Mesendoderm (in vitro differentiated cells): ENCODE results near the gene PITPNM3.

ENCODE experiments used
- DNase-seq: peaks from one replicate; pipeline ENCODE4 v3.0.0; 2013
- H2AK5ac ChIP-seq: 2 replicates; pipeline ENCODE4 v1.6.1; 2013; ENCODE audit warnings: low read length, inconsistent platforms
- H2BK120ac ChIP-seq: 2 replicates; pipeline ENCODE4 v1.6.1; 2013; ENCODE audit warnings: low read depth, mild to moderate bottlenecking, low read length, moderate library complexity, mixed read lengths
- H2BK15ac ChIP-seq: replicated peaks from 2 replicates; pipeline ENCODE4 v1.6.1; 2013; ENCODE audit warnings: low read depth, mild to moderate bottlenecking, moderate library complexity
- H2BK5ac ChIP-seq: 2 replicates; pipeline ENCODE4 v1.6.1; 2013; ENCODE audit warnings: low read length, inconsistent platforms
- H3K18ac ChIP-seq: 2 replicates; pipeline ENCODE4 v1.6.1; 2013; ENCODE audit warnings: mild to moderate bottlenecking, low read length, mixed read lengths
- H3K23ac ChIP-seq: one replicate; pipeline ENCODE4 v1.6.1; 2013; ENCODE audit warnings: low read length
- H3K27ac ChIP-seq: 2 replicates; pipeline ENCODE4 v1.5.1; 2013; ENCODE audit warnings: low read depth, mild to moderate bottlenecking, inconsistent platforms, low read length, moderate library complexity
- H3K27me3 ChIP-seq: 2 replicates; pipeline ENCODE4 v1.6.1; 2013; ENCODE audit warnings: low read length, control low read depth, mild to moderate bottlenecking, inconsistent platforms; ENCODE audit not compliant: insufficient read depth, poor library complexity
- H3K36me3 ChIP-seq: 2 replicates; pipeline ENCODE4 v1.6.1; 2013; ENCODE audit warnings: low read length, inconsistent platforms; ENCODE audit not compliant: control insufficient read depth, insufficient read depth
- H3K4ac ChIP-seq: one replicate; pipeline ENCODE4 v1.6.1; 2013; ENCODE audit warnings: low read depth, mild to moderate bottlenecking, low read length, moderate library complexity
- H3K4me1 ChIP-seq: 2 replicates; pipeline ENCODE4 v1.6.1; 2013; ENCODE audit warnings: low read depth, low read length, inconsistent platforms; ENCODE audit not compliant: control insufficient read depth
- H3K4me2 ChIP-seq: 2 replicates; pipeline ENCODE4 v1.6.1; 2013; ENCODE audit warnings: low read length
- H3K4me3 ChIP-seq: 2 replicates; pipeline ENCODE4 v1.5.1; 2013; ENCODE audit warnings: mild to moderate bottlenecking, low read length
- H3K56ac ChIP-seq: one replicate; pipeline ENCODE4 v1.6.1; 2013; ENCODE audit warnings: low read length
- H3K79me1 ChIP-seq: 2 replicates; pipeline ENCODE4 v1.6.1; 2013; ENCODE audit warnings: low read length, inconsistent platforms
- H3K79me2 ChIP-seq: 2 replicates; pipeline ENCODE4 v1.6.1; 2013; ENCODE audit warnings: mild to moderate bottlenecking, low read length; ENCODE audit not compliant: control insufficient read depth, insufficient read depth
- H3K9ac ChIP-seq: 2 replicates; pipeline ENCODE4 v1.6.1; 2013; ENCODE audit warnings: low read length, inconsistent platforms
- H4K5ac ChIP-seq: one replicate; pipeline ENCODE4 v1.6.1; 2013; ENCODE audit warnings: low read length
- H4K8ac ChIP-seq: one replicate; pipeline ENCODE4 v1.6.1; 2013; ENCODE audit warnings: low read depth, mild to moderate bottlenecking, control low read depth, low read length, moderate library complexity
- WGBS: extraction: QIAGEN DNeasy Blood & Tissue Kit; methylation state at CpG from one replicate; pipeline ENCODE4 v1.1.7; 2013; ENCODE audit warnings: low lambda C conversion rate, missing lambda C conversion rate; ENCODE audit not compliant: insufficient coverage; ENCODE audit errors: extremely low coverage; 5-methylcytosine and 5-hydroxymethylcytosine counted together

Gene PITPNM3

GRCh38 chr17:6467567-6467966, 88.8 kb downstream of the PITPNM3 start:
- no peaks in the 10 kb centered on the region for H3K36me3 ChIP-seq
- H4K8ac ChIP-seq: no peak overlapping the region
- H3K4me1 ChIP-seq: no peaks in the 10 kb centered on the region
- H3K9ac ChIP-seq: no peak overlapping the region
- H2BK15ac ChIP-seq: no peak overlapping the region
- H3K4me3 ChIP-seq: no peak overlapping the region
- no peak overlapping the region for H2AK5ac ChIP-seq
- H3K23ac ChIP-seq: no peak overlapping the region
- no peak overlapping the region for H3K27ac ChIP-seq
- H3K4me2 ChIP-seq: no peak overlapping the region
- H3K18ac ChIP-seq: no peak overlapping the region
- H3K79me2 ChIP-seq: no peaks in the 10 kb centered on the region
- WGBS: no CpG with 5 or more reads among the region's 1 CpG
- H2BK5ac ChIP-seq: no peak overlapping the region
- H3K4ac ChIP-seq: no peak overlapping the region
- H3K56ac ChIP-seq: no peak overlapping the region
- no peaks in the 10 kb centered on the region for H3K27me3 ChIP-seq
- no peak overlapping the region for H4K5ac ChIP-seq
- no peak for DNase-seq
- no peak overlapping the region for H2BK120ac ChIP-seq
- no peaks in the 10 kb centered on the region for H3K79me1 ChIP-seq

- no peak overlapping the region for H3K4me3 ChIP-seq
- no peak overlapping the region for H2AK5ac ChIP-seq
- no peak overlapping the region for H3K56ac ChIP-seq
- no peak overlapping the region for H3K18ac ChIP-seq
- DNase-seq: no peak
- H3K27ac ChIP-seq: no peak overlapping the region
- H3K79me2 ChIP-seq: no peaks in the 10 kb centered on the region
- H3K27me3 ChIP-seq: no peaks in the 10 kb centered on the region
- H2BK120ac ChIP-seq: no peak overlapping the region
- no peak overlapping the region for H2BK5ac ChIP-seq
- no peak overlapping the region for H3K9ac ChIP-seq
- H3K79me1 ChIP-seq: no peaks in the 10 kb centered on the region
- H3K4me2 ChIP-seq: no peak overlapping the region
- H3K4ac ChIP-seq: no peak overlapping the region
- no CpG with 5 or more reads among the region's 19 CpGs for WGBS
- H3K23ac ChIP-seq: no peak overlapping the region
- H4K5ac ChIP-seq: no peak overlapping the region
- H3K36me3 ChIP-seq: no peaks in the 10 kb centered on the region
- H2BK15ac ChIP-seq: no peak overlapping the region
- no peaks in the 10 kb centered on the region for H3K4me1 ChIP-seq
- no peak overlapping the region for H4K8ac ChIP-seq
Measured at GRCh38 chr17:6465206-6466003, 91.0 kb downstream of the PITPNM3 start.

- no peak overlapping the region for H2BK5ac ChIP-seq
- H2BK120ac ChIP-seq: no peak overlapping the region
- no peaks in the 10 kb centered on the region for H3K4me1 ChIP-seq
- no peak overlapping the region for H3K23ac ChIP-seq
- no peak overlapping the region for H3K4ac ChIP-seq
- no peak overlapping the region for H3K18ac ChIP-seq
- H3K4me3 ChIP-seq: no peak overlapping the region
- H3K79me1 ChIP-seq: no peaks in the 10 kb centered on the region
- WGBS: no CpG with 5 or more reads among the region's 14 CpGs
- H3K27me3 ChIP-seq: no peaks in the 10 kb centered on the region
- no peak overlapping the region for H2AK5ac ChIP-seq
- no peak overlapping the region for H4K8ac ChIP-seq
- H3K36me3 ChIP-seq: no peaks in the 10 kb centered on the region
- H3K79me2 ChIP-seq: no peaks in the 10 kb centered on the region
- no peak overlapping the region for H3K27ac ChIP-seq
- no peak overlapping the region for H3K4me2 ChIP-seq
- no peak overlapping the region for H4K5ac ChIP-seq
- H3K56ac ChIP-seq: no peak overlapping the region
- H3K9ac ChIP-seq: no peak overlapping the region
- no peak for DNase-seq
- no peak overlapping the region for H2BK15ac ChIP-seq
Measured at GRCh38 chr17:6464446-6465041, 91.8 kb downstream of the PITPNM3 start.

GRCh38 chr17:6463616-6464445, 92.5 kb downstream of the PITPNM3 start:
- H3K36me3 ChIP-seq: no peaks in the 10 kb centered on the region
- H4K5ac ChIP-seq: no peak overlapping the region
- no peaks in the 10 kb centered on the region for H3K79me1 ChIP-seq
- H3K23ac ChIP-seq: peak overlapping the region; percentile 66
- no peak overlapping the region for H3K4me3 ChIP-seq
- no peak overlapping the region for H3K4ac ChIP-seq
- H3K4me2 ChIP-seq: no peak overlapping the region
- H3K4me1 ChIP-seq: no peaks in the 10 kb centered on the region
- H3K56ac ChIP-seq: no peak overlapping the region
- H3K27ac ChIP-seq: no peak overlapping the region
- no peak overlapping the region for H2BK5ac ChIP-seq
- no peak overlapping the region for H2BK120ac ChIP-seq
- H4K8ac ChIP-seq: no peak overlapping the region
- H2AK5ac ChIP-seq: no peak overlapping the region
- H3K27me3 ChIP-seq: no peaks in the 10 kb centered on the region
- no CpG with 5 or more reads among the region's 24 CpGs for WGBS
- H3K18ac ChIP-seq: no peak overlapping the region
- DNase-seq: no peak
- H3K9ac ChIP-seq: no peak overlapping the region
- H3K79me2 ChIP-seq: no peaks in the 10 kb centered on the region
- H2BK15ac ChIP-seq: no peak overlapping the region

GRCh38 chr17:6462692-6463091, 93.7 kb downstream of the PITPNM3 start:
- Histone ChIP-seq H3K18ac (no peak overlapping the region), H4K8ac (no peak overlapping the region), H2BK15ac (no peak overlapping the region), H2BK5ac (no peak overlapping the region), H2BK120ac (no peak overlapping the region), H3K79me1 (no peaks in the 10 kb centered on the region), H3K27me3 (no peaks in the 10 kb centered on the region), H3K27ac (no peak overlapping the region), H3K23ac (no peak overlapping the region), H3K56ac (no peak overlapping the region), H3K79me2 (no peaks in the 10 kb centered on the region), H3K4me3 (no peak overlapping the region), H4K5ac (no peak overlapping the region), H3K4ac (no peak overlapping the region), H2AK5ac (no peak overlapping the region), H3K4me1 (no peaks in the 10 kb centered on the region), H3K9ac (no peak overlapping the region), H3K36me3 (no peaks in the 10 kb centered on the region), H3K4me2 (no peak overlapping the region)
- no peak for DNase-seq
- no CpG with 5 or more reads among the region's 2 CpGs for WGBS
